D721Med (cell line): ENCODE data around the gene CPZ.

ENCODE experiments used
- DNase-seq: peaks from one replicate; pipeline ENCODE4 v3.0.0; 2011; ENCODE audit warnings: low spot score; ENCODE audit not compliant: insufficient read length
- FAIRE-seq: peaks from 2 replicates; lab custom pipeline; 2011; peaks lifted over from hg19 to GRCh38; lab: Jason Lieb, UNC
- TF ChIP-seq, protein P1 (sequence below): IDR thresholded peaks from 2 replicates; pipeline ENCODE4 v1.5.1; 2012; ENCODE audit warnings: mild to moderate bottlenecking, control low read depth; ENCODE audit not compliant: insufficient read depth; ENCODE audit errors: missing control alignments

Gene CPZ

DNA sequence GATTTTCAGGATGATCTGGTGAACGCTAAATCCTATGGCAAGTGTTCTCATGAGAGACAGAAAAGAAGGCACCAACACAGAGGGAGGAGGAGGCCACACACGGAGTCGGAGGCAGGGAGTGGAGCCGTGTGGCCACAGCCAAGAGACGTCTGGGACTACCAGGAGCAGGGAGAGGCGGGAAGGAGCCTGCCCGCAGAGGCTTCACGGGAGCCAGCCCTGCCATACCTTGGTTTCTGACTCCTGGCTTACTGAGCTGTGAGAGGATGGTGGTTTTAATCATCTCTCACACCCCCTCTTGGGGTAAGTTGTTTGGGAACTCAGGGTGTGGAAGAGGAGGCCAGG, 45.8 kb upstream of the CPZ start:
- TF ChIP-seq, protein P1, sequence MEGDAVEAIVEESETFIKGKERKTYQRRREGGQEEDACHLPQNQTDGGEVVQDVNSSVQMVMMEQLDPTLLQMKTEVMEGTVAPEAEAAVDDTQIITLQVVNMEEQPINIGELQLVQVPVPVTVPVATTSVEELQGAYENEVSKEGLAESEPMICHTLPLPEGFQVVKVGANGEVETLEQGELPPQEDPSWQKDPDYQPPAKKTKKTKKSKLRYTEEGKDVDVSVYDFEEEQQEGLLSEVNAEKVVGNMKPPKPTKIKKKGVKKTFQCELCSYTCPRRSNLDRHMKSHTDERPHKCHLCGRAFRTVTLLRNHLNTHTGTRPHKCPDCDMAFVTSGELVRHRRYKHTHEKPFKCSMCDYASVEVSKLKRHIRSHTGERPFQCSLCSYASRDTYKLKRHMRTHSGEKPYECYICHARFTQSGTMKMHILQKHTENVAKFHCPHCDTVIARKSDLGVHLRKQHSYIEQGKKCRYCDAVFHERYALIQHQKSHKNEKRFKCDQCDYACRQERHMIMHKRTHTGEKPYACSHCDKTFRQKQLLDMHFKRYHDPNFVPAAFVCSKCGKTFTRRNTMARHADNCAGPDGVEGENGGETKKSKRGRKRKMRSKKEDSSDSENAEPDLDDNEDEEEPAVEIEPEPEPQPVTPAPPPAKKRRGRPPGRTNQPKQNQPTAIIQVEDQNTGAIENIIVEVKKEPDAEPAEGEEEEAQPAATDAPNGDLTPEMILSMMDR: no peak
- DNase-seq (no peak), FAIRE-seq (no peak)

DNA sequence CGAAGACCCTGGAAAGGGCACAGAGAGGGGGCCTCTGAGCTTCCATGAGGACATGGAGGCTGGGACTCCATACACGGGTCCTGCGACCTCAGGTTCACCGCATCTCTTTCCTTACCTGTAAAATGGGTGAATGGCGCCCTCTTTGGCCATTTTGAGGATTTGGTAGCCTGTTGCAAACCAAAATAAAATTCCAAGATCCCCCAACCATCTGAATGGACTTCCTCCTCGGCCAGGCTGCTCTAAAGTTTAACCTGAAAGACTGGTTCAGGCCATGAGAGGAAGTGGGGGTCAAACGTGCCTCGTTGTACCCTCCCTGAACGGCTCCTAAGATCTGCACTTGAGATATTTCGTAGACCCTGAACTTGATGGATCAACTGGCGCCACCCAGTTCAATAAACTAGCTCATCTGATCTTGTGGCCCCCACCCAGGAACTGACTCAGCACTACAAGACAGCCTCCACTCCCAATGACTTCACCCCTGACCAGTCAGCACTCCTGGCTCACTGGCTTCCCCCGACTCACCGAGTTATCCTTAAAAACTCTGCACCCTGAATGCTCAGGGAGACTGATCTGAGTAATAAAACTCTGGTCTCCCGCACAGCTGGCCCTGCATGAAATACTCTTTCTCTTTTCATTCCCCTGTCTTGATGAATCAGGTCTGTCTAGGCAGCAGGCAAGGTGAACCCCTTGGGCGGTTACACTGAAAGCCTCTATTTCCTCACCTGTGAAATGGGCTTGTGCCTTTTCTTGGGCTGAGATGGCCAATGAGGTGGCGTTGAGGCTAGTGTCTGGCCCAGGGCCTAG, 45.3 kb upstream of the CPZ start:
- DNase-seq: no peak
- TF ChIP-seq, protein P1: no peak
- FAIRE-seq: no peak

DNA sequence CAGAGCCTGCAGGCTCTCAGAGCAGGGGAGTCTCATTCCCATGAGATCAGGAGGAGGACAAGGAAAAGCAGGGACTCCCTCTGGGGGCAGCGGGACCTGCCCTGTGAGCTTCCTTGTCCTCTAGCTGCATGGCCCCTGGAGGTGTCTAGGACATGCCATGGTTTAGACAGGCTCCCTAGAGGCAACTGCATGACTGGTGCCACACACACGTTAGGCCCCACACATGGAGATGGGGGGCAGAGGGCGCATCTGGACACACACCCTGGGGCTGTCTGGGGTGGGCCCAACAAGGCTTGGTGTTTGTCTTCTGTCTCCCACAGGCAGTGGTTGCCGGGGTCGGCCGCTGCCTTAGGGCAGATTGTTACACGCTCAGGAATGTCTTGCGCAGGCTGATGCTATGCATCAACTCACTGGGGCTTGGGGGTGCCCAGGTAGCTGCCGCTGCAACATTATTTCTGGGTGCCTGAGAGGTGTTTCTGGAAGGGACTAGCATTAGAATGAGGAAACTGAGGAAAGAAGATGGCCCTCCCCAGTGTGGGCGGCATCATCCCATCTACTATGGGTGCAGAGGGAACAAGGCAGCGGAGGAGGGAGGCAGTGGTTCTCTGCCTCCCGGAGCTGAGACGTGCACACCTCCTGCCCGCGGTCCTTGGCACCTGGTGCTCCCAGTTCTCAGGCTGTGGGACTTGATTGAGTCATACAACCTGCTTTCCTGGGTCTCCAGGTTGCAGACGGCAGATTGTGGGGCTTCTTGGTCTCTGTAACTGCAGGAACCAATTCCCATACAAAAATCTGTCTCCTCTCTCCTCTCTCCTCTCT, 44.4 kb upstream of the CPZ start:
- FAIRE-seq (no peak), DNase-seq (no peak)
- TF ChIP-seq, protein P1: no peak

DNA sequence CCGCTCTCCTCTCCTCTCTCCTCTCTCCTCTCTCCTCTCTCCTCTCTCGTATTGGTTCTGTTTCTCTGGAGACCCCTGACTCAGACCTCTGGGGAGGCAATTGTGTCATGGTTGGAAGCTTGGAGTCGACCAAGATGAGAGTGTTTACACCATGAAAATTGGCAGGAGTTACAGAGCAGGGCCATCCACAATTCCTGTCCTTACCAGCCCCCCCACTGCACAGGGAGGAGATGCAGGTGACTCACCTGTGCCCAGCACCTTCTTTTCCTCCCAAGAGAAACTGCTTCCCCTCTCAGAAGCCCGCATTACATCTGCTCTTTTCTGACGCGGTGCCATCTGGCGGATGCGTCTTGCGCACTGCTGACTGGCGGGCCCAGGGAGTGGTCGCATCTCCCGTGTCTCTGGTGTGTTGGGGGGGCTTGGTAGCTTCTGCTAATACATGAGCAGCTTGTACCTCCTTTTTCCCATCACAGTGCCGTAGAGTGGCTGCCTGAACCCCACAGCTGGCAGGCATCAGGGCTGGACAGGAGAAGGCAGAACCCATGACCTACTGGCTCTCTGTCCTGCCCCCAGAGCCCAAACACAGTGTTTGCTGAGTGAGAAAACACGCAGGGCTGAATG, 43.7 kb upstream of the CPZ start:
- no peak for DNase-seq
- FAIRE-seq: no peak
- TF ChIP-seq, protein P1: no peak

DNA sequence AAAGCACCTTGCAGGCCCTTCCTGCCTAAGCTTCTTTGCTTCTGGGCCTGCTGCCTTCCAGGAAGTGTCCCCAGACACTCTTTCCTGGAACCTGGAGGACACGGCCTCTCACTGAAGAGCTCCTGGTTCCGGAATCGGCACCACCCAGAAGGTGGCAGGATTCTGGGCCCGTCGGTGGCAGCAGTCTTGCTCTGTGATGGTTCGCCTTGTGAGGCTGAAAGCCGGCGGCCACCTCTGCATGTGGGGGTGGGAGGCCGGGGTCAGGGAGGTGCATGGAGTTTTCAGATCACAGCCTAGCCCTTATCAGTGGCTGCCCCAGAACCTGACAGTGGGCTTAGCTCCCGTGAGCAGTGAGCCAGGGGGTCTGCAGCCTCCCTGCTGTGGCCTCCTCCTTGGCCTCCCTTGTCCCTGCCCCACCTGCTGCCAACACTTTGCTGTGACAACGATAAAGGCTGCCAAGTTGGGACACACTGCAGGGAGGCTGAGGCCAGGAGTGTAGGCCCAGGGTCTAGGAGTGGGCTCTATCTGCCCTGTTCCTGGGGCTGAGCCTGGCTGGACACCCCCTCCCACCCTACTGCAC, 43.1 kb upstream of the CPZ start:
- DNase-seq: no peak

DNA sequence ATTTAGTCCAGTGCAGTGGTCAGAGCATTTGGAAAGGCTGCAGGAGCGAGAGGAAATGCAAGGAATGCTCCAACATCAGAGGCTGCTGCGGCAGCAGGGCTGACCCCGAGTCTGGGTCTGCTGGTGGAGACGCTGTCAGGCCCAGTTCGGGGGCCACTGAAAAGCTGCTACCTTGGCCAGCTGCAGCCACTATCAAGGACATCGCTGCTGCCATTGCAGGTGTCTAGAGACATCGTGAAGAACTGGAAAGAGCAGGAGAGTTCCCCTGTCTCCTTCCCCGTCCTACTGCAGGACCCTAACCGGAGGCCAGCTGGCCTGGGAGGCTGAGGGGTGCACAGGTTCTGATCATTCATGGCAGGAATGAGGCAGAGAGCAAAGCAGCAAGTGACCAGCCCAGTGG, 41.9 kb upstream of the CPZ start:
- no peak for FAIRE-seq

More for the DNA sequence above, 43.1 kb upstream of the CPZ start:
- TF ChIP-seq, protein P1: no peak
- FAIRE-seq: no peak

More for the DNA sequence above, 41.9 kb upstream of the CPZ start:
- DNase-seq: no peak
- TF ChIP-seq, protein P1: no peak
